SK-N-MC (cell line): ENCODE measurements around the gene RLF.

Experiments used
- EZH2 ChIP-seq: fragments of 200-600 bp; sonication (generic); IDR thresholded peaks from one replicate; pipeline ENCODE4 v1.6.1; 2017; ENCODE audit warnings: antibody characterized with exemption
- FOXP2 ChIP-seq: optimal IDR thresholded peaks from 2 replicates; pipeline ENCODE3; 2011; ENCODE audit warnings: mild to moderate bottlenecking, moderate library complexity; ENCODE audit not compliant: insufficient read depth; ENCODE audit errors: extremely low read length, control extremely low read depth
- POLR2AphosphoS5 ChIP-seq: IDR thresholded peaks from 2 replicates; pipeline ENCODE4 v1.6.1; 2012; ENCODE audit warnings: mild to moderate bottlenecking, low read depth, low read length, borderline replicate concordance

- TF ChIP-seq POLR2AphosphoS5 (no peak), EZH2 (no peak), FOXP2 (no peak)
Measured at GRCh38 chr1:40153073-40153770, 8.0 kb upstream of the RLF start.
